Naive thymus-derived CD4-positive, alpha-beta T cell (primary cell): ENCODE measurements around the gene IL20. TPM values are rescaled to one million over a fixed set of nuclear protein-coding genes. Genes with fewer than 3 reads are reported as not detected.

Experiments
- ATAC-seq: fragments of 150-1000 bp; cut with Tn5 transposase; 2 replicates; pipeline ENCODE4 v1.10.0; 2021; ENCODE audit warnings: mild to moderate bottlenecking, moderate library complexity
- CTCF ChIA-PET: fragments of 350-600 bp; sonication (Branson Sonifier 250); formaldehyde crosslinking; loops from one replicate; lab custom pipeline; 2021; ENCODE audit warnings: antibody characterized with exemption; lab: Charles Lee
- POLR2A ChIA-PET: fragments of 350-600 bp; sonication (Branson Sonifier 250); formaldehyde crosslinking; loops from one replicate; lab custom pipeline; 2021; ENCODE audit warnings: antibody characterized with exemption, inconsistent platforms; lab: Charles Lee
- DNase-seq, 9 donors: peaks; one replicate each; pipeline versions ENCODE4 v3.0.0 to v3.0.0-alpha.2; 2020 to 2022; ENCODE audit warnings: mixed read lengths in 1 of 9
- H3K27ac ChIP-seq: one replicate; pipeline ENCODE4 v1.7.0; 2013; ENCODE audit warnings: mild to moderate bottlenecking, low read depth, low read length, moderate library complexity
- H3K27me3 ChIP-seq, 2 donors: one replicate each; pipeline ENCODE4 v1.7.0; 2013; ENCODE audit warnings: low read length in 2 of 2, mild to moderate bottlenecking in 2 of 2, moderate library complexity in 2 of 2; ENCODE audit not compliant: control insufficient read depth in 2 of 2, insufficient read depth in 2 of 2
- H3K36me3 ChIP-seq, 3 experiments: 1 replicate in 2 of 3; 2 replicates in 1 of 3; pipeline ENCODE4 v1.7.0; 2013; ENCODE audit warnings: low read length in 3 of 3, mild to moderate bottlenecking in 3 of 3, moderate library complexity in 1 of 3; ENCODE audit not compliant: insufficient read depth in 3 of 3, control insufficient read depth in 2 of 3
- H3K4me1 ChIP-seq, 2 donors: one replicate each; pipeline ENCODE4 v1.7.0; 2013; ENCODE audit warnings: low read length in 2 of 2, mild to moderate bottlenecking in 2 of 2, moderate library complexity in 1 of 2; ENCODE audit not compliant: control insufficient read depth in 2 of 2, insufficient read depth in 2 of 2
- H3K4me3 ChIP-seq: 2 replicates; pipeline ENCODE4 v1.7.0; 2013; ENCODE audit warnings: mild to moderate bottlenecking, low read length
- H3K9me3 ChIP-seq, 3 experiments: 1 replicate in 2 of 3; 2 replicates in 1 of 3; pipeline ENCODE4 v1.7.0; 2013; ENCODE audit warnings: low read length in 3 of 3; ENCODE audit not compliant: control insufficient read depth in 2 of 3
- H3K27ac Mint-ChIP-seq, 9 donors: one replicate each; pipeline ENCODE4 v1.8.0; 2020 to 2022; ENCODE audit warnings: mixed read lengths in 9 of 9, mild to moderate bottlenecking in 8 of 9, moderate library complexity in 5 of 9, inconsistent platforms in 2 of 9
- H3K27me3 Mint-ChIP-seq, 5 donors: one replicate each; pipeline ENCODE4 v1.8.0; 2021 to 2022; ENCODE audit warnings: mixed read lengths in 5 of 5, mild to moderate bottlenecking in 1 of 5
- H3K36me3 Mint-ChIP-seq, 5 donors: one replicate each; pipeline ENCODE4 v1.8.0; 2020 to 2022; ENCODE audit warnings: mixed read lengths in 5 of 5, mild to moderate bottlenecking in 3 of 5, inconsistent platforms in 1 of 5
- H3K4me1 Mint-ChIP-seq, 7 donors: one replicate each; pipeline ENCODE4 v1.8.0; 2020 to 2022; ENCODE audit warnings: mixed read lengths in 7 of 7, mild to moderate bottlenecking in 3 of 7, inconsistent platforms in 1 of 7
- H3K4me3 Mint-ChIP-seq, 10 donors: one replicate each; pipeline ENCODE4 v1.8.0; 2020 to 2022; ENCODE audit warnings: mild to moderate bottlenecking in 10 of 10, mixed read lengths in 10 of 10, moderate library complexity in 6 of 10, inconsistent platforms in 2 of 10
- H3K9me3 Mint-ChIP-seq, 11 donors: one replicate each; pipeline ENCODE4 v1.8.0; 2020 to 2022; ENCODE audit warnings: mixed read lengths in 11 of 11, mild to moderate bottlenecking in 4 of 11, inconsistent platforms in 1 of 11, moderate library complexity in 1 of 11
- intact Hi-C, 2 donors: fragments of 100-400 bp; cut with micrococcal nuclease; formaldehyde crosslinking; loops; one replicate each; pipeline ENCODE4 v1.15.1; 2023
- polyA plus RNA-seq, 2 donors: library from polyadenylated mRNA; unstranded; fragments of 300-500 nt; fragmentation: Illumina TruSeq; gene quantifications; one replicate each; pipeline ENCODE4 v1.2.3, GENCODE V29; 2021
- total RNA-seq, 6 experiments: library from RNA in 5 of 6; stranded (reverse) in 5 of 6; gene quantifications; 1 replicate in 5 of 6; 2 replicates in 1 of 6; pipeline ENCODE4 v1.2.3 and lab custom pipeline; 2021 to 2026

IL20 gene
- total and polyA plus RNA-seq, 7 experiments from 2014 or later: not detected

DNA sequence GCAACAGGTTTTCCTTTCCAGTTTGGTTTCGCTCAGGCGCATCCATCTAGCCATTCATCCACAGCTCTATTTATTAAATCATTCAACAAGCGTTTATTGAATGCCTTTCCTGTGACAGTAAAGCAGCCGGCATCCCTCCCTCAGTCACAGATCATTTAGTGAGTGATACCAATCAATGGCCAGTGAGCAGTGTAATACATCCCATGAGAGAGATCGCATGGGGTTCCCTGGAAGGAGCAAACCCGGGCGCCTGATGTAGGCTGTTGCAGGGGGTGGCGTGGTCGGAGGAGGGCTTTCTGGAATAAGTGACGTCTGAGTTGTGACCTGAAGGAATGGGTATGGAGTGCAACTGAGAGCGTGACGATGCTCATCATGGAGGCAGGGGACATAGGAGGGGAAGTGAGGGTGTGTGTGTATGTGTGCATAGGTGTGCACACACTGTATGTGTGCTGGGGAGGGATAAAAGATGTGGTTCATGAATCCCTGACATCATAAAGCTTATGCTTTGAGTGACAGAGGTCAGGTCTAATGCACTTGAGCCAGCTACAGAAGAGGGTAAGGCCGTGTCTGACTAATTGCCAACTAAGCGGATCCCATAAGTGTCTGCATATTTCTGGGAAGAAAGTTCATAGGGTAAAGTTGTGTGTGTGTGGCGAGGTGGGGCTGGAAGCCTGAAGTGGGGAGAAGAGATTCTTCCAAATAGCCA lies 49.8 kb downstream of the IL20 start:
- Histone ChIP-seq H3K36me3 (peaks cover 23 to 73% (median 39%) of the 10 kb centered on the region in 3 experiments), H3K9me3 (no peaks in the 10 kb centered on the region), H3K27me3 (no peaks in the 10 kb centered on the region), H3K4me3 (peak overlapping the region; percentile 76), H3K27ac (peak overlapping the region; percentile 90), H3K4me1 (peaks cover 66 to 74% of the 10 kb centered on the region in 2 donors)
- no peak for DNase-seq
- intact Hi-C loops: no loop called here
- ChIA-PET POLR2A (interaction anchor here (0.6 to 13.0 kb wide), 10 partner anchors 6 to 188 kb away, joined by 3 to 600 read pairs (median 8); partner anchors contain the start of genes FCMR and IL24), CTCF (interaction anchor here (1.0 to 13.0 kb wide), 8 partner anchors 9 to 189 kb away, joined by 3 to 343 read pairs (median 6); no protein-coding TSS in a partner anchor)
- Mint-ChIP-seq H3K9me3 (peaks cover 0 to 4% (median 0%) of the 10 kb centered on the region in 11 donors), H3K27me3 (no peaks in the 10 kb centered on the region), H3K4me3 (peak overlapping the region in 1 of 10 donors; percentile 39), H3K36me3 (peaks cover 41 to 79% (median 67%) of the 10 kb centered on the region in 5 donors), H3K4me1 (peaks cover 76 to 86% (median 82%) of the 10 kb centered on the region in 7 donors), H3K27ac (peak overlapping the region in 5 of 9 donors; percentile 3 to 96 (median 91))
- ATAC-seq: no peak

DNA sequence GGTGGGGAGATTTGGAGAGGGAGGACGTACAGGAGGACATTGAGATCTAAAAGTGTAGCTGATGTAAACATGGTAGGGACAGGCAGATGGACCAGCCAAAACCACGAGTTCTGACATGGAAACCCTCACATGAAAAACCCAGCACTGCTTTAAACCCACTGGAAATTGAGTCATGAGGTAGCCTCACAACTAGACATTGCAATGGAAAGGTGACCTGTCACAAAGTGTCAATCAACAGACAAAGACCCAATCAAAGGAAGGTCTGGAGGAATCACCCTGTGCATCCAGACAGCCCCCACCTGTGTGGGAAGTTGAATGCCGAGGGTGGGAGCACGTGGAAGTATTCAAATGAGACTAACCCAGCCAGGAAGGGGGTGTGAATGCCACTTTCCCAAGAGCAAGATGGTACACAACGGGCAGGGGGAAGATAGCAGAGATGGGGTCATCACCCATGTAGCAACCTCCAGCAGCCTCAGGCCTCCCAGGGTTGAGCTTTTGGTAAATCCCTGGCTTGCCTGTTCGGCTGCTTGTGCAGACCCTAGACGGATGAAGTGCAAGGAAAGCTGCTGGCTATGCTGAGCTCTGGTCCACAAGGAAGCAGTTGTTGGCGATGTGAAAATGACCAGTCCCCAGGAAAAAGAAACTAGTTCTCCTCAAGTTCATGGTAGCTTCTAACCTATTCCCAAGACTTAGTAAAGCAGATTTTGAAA lies 50.7 kb downstream of the IL20 start:
- DNase-seq (no peak), ATAC-seq (no peak)
- Mint-ChIP-seq H3K4me3 (peak overlapping the region in 1 of 10 donors; percentile 39), H3K27ac (peak overlapping the region in 4 of 9 donors; percentile 83 to 96 (median 92)), H3K9me3 (peaks cover 0 to 4% (median 0%) of the 10 kb centered on the region in 11 donors), H3K27me3 (no peaks in the 10 kb centered on the region), H3K36me3 (peaks cover 49 to 80% (median 68%) of the 10 kb centered on the region in 5 donors), H3K4me1 (peaks cover 73 to 81% (median 74%) of the 10 kb centered on the region in 7 donors)
- H3K27me3 ChIP-seq: no peaks in the 10 kb centered on the region
- CTCF ChIA-PET: interaction anchor here (0.6 to 13.0 kb wide), 14 partner anchors 8 to 190 kb away, joined by 3 to 343 read pairs (median 4); no protein-coding TSS in a partner anchor
- peaks cover 25 to 73% (median 31%) of the 10 kb centered on the region in 3 experiments for H3K36me3 ChIP-seq
- intact Hi-C loops: no loop called here
- H3K9me3 ChIP-seq: no peaks in the 10 kb centered on the region
- H3K4me3 ChIP-seq: peak overlapping the region; percentile 76
- peaks cover 59 to 65% of the 10 kb centered on the region in 2 donors for H3K4me1 ChIP-seq
- POLR2A ChIA-PET: interaction anchor here (0.6 to 13.0 kb wide), 13 partner anchors 14 to 295 kb away, joined by 3 to 600 read pairs (median 4); partner anchors contain the start of genes IL20 and IL24
- peak overlapping the region; percentile 90 for H3K27ac ChIP-seq

- Mint-ChIP-seq H3K4me1 (peaks cover 54 to 80% (median 57%) of the 10 kb centered on the region in 7 donors), H3K27ac (peak overlapping the region in 5 of 9 donors; percentile 12 to 94 (median 91)), H3K27me3 (no peaks in the 10 kb centered on the region), H3K4me3 (peak overlapping the region in 1 of 10 donors; percentile 75), H3K9me3 (peaks cover 0 to 4% (median 0%) of the 10 kb centered on the region in 11 donors), H3K36me3 (peaks cover 46 to 69% (median 57%) of the 10 kb centered on the region in 5 donors)
- CTCF ChIA-PET: interaction anchor here (0.8 to 13.0 kb wide), 9 partner anchors 10 to 192 kb away, joined by 3 to 343 read pairs (median 10); no protein-coding TSS in a partner anchor
- Histone ChIP-seq H3K4me3 (peak overlapping the region; percentile 76), H3K27me3 (no peaks in the 10 kb centered on the region), H3K4me1 (peaks cover 55% of the 10 kb centered on the region in 2 donors), H3K9me3 (no peaks in the 10 kb centered on the region), H3K27ac (peak overlapping the region; percentile 90), H3K36me3 (peaks cover 16 to 54% (median 20%) of the 10 kb centered on the region in 3 experiments)
- DNase-seq (no peak), ATAC-seq (no peak)
- POLR2A ChIA-PET: interaction anchor here (0.6 to 13.0 kb wide), 12 partner anchors 13 to 184 kb away, joined by 3 to 600 read pairs (median 4); partner anchors contain the start of gene IL24
- intact Hi-C loops: no loop called here
Observed at GRCh38 chr1:206918076-206918475, 52.7 kb downstream of the IL20 start.

Other genes starting within 250 kb of the IL20 start
- gene DYRK3, start 230.1 kb upstream of the IL20 start, total RNA-seq: 1 to 10 TPM in 2 of 5 experiments, under 1 TPM in 3; 0.22 to 8.2 (median 0.69) TPM
- not detected for gene DYRK3, start 230.1 kb upstream of the IL20 start, polyA plus RNA-seq
- gene MAPKAPK2, start 180.7 kb upstream of the IL20 start, total RNA-seq: 100 to 1,000 TPM in 1 of 5 experiments, 10 to 100 TPM in 4; 49.6 to 123 (median 80.5) TPM
- 1 to 10 TPM; 1.4 to 2.0 TPM for gene MAPKAPK2, start 180.7 kb upstream of the IL20 start, polyA plus RNA-seq
- not detected for gene IL19, start 94.8 kb upstream of the IL20 start, total RNA-seq
- gene IL19, start 94.8 kb upstream of the IL20 start, polyA plus RNA-seq: not detected
- 1 to 10 TPM in 2 of 5 experiments, under 1 TPM in 2, not detected in 1; 0.19 to 2.7 (median 0.69) TPM for gene IL10, start 93.1 kb upstream of the IL20 start, total RNA-seq
- not detected for gene IL10, start 93.1 kb upstream of the IL20 start, polyA plus RNA-seq
- gene IL24, start 31.8 kb downstream of the IL20 start, total RNA-seq: under 1 TPM in 1 of 5 experiments, not detected in 4; 0.51 TPM
- 10 to 100 TPM; 27.9 to 28.4 TPM for gene IL24, start 31.8 kb downstream of the IL20 start, polyA plus RNA-seq
- gene FCMR, start 56.3 kb downstream of the IL20 start, total RNA-seq: 100 to 1,000 TPM; 103 to 943 (median 312) TPM
- gene FCMR, start 56.3 kb downstream of the IL20 start, polyA plus RNA-seq: 100 to 1,000 TPM; 803 to 998 TPM
- gene PIGR, start 80.8 kb downstream of the IL20 start, total RNA-seq: not detected
- gene PIGR, start 80.8 kb downstream of the IL20 start, polyA plus RNA-seq: not detected
- gene FCAMR, start 104.8 kb downstream of the IL20 start, total RNA-seq: not detected
- not detected for gene FCAMR, start 104.8 kb downstream of the IL20 start, polyA plus RNA-seq
- gene C1orf116, start 167.1 kb downstream of the IL20 start, total RNA-seq: under 1 TPM in 2 of 5 experiments, not detected in 3; 0.11 to 0.15 TPM
- not detected for gene C1orf116, start 167.1 kb downstream of the IL20 start, polyA plus RNA-seq
- 10 to 100 TPM in 1 of 5 experiments, 1 to 10 TPM in 4; 7.4 to 12.8 (median 9.9) TPM for gene YOD1, start 185.6 kb downstream of the IL20 start, total RNA-seq
- gene YOD1, start 185.6 kb downstream of the IL20 start, polyA plus RNA-seq: under 1 TPM; 0.81 to 0.99 TPM
- gene PFKFB2, start 187.7 kb downstream of the IL20 start, total RNA-seq: 1 to 10 TPM; 2.3 to 4.6 (median 3.8) TPM
- gene PFKFB2, start 187.7 kb downstream of the IL20 start, polyA plus RNA-seq: 1 to 10 TPM in 1 of 2 donors, under 1 TPM in 1; 0.64 to 2.2 TPM
- gene C4BPB, start 223.2 kb downstream of the IL20 start, total RNA-seq: 1 to 10 TPM; 1.2 to 4.9 (median 3.1) TPM
- under 1 TPM; 0.45 to 0.60 TPM for gene C4BPB, start 223.2 kb downstream of the IL20 start, polyA plus RNA-seq
- not detected for gene C4BPA, start 238.6 kb downstream of the IL20 start, total RNA-seq
- gene C4BPA, start 238.6 kb downstream of the IL20 start, polyA plus RNA-seq: not detected